ENCODE results near the gene B4GALNT4. TPM values are rescaled to one million over a fixed set of nuclear protein-coding genes. Genes with fewer than 3 reads are reported as not detected.
"Not testable (repeated sequence)": the region's sequence is repeated elsewhere in the genome, so short reads cannot be mapped to it uniquely, and the experiment has no call there.

Gene B4GALNT4
- total RNA-seq, 1 experiment from 2014 or later, result 9.4 TPM

DNA sequence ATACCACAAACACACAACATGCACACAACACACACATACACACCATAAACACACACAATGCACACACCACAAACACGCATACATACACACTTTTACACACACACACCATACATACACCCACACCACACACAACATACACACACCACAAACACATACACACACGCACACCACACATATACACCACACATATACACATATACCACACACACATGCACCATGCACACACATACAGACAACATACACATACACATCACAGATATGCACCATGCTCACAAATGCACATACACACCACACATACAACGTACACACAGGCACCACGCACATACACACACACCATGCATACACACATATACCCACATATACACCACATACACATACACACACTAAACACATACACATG lies 11.7 kb upstream of the B4GALNT4 start:
- no peak for DNase-seq (ENCODE audit: low read depth)

DNA sequence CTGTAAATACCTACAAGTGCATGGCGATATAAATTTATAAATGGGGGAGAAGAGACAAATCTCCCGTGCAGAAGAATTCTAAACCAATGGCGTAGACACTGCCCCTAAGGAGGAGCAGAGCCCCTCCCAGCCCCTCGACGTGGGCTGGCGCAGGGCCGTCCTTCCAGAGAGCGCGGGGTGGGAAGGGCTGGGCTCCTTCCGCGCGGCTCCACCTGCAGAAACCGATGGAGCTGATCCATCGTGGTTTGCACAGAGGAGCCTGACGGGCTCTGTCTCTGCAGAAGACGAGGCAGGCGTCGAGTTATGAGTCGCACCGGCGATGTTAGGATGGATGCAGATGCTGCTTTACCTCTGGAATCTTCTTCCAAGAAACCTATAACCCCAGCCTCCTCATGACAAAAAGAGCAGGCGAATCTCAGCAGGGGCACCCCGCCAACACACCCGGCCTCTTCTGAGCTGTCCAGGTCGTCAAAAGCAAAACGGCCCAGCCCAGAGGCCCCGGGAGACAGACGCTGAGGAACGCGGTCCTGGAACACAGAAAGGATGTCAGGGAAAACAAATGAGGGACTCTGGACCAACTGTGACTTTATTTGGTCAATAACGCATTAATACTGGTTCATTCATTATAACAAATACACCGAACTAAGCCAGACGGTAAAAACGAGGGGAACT lies 11.0 kb upstream of the B4GALNT4 start:
- DNase-seq (ENCODE audit: low read depth), result no peak

DNA sequence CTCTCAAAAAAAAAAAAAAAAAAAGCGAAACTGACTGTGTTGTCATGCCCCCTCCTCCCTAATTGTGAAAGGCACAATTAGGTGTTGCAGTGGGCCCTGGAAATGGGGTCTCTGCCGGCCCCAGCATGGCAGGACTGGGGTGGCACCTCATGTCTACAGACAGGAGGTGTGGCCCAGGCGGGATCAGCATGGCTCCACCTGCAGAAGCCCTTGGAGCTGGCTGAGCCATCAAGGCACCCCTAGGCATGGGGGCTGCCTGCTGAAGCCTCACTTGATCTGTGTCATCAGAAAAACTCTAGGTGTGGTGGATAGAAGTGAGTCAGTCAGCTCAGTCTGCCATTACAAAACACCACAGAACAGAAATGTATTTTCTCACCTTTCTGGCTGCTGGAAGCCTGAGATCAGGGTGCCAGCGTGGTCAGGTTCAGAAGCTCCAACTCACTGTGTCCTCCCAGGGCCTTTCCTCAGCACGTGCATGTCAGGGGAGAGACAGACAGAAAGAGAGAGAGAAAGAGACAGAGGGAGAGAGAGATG lies 10.1 kb upstream of the B4GALNT4 start:
- DNase-seq (ENCODE audit: low read depth), result peak; percentile 43

DNA sequence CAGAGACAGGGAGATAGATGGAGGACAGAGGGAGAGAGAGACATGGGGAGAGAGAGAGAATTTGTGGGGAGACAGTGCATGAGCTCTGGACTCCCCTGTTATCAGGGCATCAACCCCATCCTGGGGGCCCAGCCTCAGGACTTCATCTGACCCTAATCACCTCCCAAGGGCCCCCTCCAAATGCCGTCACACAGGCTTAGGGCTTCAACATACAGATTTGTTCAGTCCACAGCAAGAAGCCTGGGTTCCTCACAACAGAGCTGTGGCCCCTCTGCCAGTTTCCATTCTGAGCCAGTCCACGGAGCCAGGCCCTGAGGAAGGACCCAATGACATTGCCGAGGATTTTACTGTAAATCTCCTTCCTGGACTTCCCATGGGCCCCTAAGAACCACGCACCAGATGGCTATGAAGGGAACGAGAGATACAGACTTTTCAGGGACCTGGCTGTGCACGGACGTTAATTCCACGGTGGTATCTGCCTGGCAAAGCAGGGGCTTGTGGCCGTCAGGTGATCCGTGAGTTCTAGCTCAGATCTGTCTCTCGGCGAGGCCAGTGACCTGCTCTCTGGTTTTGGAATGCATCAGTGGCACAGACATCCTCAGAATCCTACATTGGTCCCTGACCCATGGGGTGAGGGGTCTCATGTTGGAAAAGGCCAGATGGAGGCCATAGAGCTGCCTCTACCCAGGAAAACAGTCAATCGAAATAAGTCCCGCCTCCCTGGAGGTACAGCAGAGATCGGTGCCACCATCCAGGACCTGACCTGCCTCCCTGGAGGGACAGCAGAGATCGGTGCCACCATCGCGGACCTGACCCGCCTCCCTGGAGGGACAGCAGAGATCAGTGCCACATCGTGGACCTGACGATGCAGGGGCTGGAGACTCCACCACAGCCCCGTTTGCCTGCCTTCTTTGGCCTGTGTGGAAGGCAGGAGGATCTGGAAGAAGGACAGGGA lies 8.7 kb upstream of the B4GALNT4 start:
- no peak for DNase-seq (ENCODE audit: low read depth)

DNA sequence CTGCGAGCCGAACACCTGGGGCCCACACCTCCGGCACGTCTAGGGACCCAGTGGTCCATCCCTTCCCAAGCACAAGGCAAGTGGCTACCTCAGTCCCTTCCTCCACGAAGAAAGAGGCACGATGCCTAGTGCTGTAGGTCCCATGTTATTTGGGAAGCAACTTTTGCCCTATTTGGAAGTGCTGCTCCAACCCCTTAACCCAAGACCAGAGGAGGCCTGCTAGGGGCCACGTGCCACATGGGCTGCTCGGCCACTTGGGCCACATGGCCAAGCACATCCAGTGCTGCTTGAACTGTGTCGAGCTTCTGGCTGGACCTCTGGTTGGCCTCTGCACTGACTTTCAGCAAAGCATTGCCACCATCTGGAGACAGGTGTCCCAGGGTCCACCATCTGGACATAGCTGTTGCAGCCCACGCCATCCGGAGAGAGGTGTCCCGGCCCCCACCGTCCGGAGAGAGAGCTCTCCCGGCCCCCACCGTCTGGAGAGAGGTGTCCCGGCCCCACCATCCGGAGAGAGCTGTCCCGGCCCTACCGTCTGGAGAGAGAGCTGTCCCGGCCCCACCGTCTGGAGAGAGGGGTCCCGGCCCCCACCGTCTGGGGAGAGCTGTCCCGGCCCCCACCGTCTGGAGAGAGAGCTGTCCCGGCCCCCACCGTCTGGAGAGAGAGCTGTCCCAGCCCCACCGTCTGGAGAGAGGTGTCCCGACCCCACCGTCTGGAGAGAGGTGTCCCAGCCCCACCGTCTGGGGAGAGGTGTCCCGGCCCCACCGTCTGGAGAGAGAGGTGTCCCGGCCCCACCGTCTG lies 6.5 kb upstream of the B4GALNT4 start:
- no peak for DNase-seq (ENCODE audit: low read depth)

DNA sequence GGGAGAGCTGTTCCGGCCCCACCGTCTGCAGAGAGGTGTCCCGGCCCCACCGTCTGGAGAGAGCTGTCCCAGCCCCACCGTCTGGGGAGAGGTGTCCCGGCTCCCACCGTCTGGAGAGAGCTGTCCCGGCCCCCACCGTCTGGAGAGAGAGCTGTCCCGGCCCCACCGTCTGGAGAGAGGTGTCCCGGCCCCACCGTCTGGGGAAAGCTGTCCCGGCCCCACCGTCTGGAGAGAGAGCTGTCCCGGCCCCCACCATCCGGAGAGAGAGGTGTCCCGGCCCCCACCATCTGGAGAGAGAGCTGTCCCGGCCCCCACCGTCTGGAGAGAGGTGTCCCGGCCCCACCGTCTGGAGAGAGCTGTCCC lies 5.9 kb upstream of the B4GALNT4 start:
- not testable (repeated sequence) for DNase-seq (ENCODE audit: low read depth)

DNA sequence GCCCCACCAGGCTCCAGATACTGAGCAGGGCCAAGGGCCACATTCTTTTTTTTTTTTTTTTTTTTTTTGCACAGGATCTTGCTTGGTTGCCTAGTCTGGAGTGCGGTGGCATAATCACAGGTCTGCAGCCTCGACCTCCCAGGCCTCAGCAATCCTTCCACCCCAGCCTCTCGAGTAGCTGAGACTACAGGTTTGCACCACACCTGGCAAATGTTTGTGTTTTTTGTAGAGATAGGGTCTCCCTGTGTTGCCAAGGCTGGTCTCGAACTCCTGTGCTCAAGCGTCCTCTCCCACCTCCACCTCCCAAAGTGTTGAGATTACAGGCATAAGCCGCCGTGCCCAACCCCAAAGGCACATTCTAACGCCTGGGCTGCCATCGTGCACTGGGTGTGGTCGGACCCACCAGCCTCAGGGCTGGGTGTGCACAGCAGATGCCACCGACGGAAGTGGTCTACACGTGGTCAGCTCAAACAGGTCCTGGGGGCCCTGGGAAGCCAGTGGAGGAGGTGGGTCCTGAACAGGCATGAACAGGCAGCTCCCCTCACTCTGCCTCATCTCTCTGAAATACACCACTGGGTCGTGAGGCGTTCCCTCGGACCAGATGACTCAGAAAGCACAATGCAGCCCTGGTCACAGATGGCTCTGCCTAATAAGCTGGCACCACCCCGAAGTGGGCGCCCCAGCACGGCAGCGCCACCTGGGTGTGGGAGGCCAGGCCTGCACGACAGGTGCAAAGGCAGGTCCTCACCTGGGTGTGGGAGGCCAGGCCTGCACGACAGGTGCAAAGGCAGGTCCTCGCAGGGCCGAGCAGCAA lies 5.1 kb upstream of the B4GALNT4 start:
- peak; percentile 79 for DNase-seq (ENCODE audit: low read depth)

DNA sequence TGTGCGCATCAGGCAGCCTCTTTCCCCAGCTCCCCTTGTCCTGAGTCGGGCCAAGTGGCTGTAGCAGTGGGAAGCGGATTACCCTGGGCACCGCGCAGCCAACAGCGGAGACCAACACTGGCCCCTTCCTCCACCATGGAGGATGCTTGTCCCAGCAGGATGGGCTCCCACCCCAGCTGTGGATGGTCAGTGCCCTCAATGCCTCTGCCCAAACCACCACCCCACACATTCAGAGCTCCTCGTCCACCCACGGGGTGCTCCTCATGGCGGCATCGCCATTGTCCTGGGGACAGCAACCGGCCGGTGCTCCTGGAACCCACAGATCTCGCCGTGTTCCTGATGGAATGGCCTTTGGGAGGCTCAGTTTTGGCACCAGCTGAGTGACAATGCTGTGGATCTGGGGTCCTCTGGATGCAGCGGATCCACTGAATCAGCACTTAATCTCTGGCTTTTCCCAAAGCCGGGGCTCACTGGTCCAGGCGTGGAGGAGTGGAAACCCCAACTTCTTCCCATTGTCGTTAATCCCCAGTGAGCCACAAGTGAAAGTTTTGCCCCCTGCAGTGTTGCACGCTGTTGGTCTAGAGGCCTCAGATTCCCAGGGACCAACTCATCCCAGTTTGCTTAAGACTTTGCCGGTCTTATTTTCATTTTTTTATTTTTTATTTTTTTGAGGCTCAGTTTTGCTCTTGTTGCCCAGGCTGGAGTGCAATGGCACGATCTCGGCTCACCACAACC lies 4.1 kb upstream of the B4GALNT4 start:
- no peak for DNase-seq (ENCODE audit: low read depth)

DNA sequence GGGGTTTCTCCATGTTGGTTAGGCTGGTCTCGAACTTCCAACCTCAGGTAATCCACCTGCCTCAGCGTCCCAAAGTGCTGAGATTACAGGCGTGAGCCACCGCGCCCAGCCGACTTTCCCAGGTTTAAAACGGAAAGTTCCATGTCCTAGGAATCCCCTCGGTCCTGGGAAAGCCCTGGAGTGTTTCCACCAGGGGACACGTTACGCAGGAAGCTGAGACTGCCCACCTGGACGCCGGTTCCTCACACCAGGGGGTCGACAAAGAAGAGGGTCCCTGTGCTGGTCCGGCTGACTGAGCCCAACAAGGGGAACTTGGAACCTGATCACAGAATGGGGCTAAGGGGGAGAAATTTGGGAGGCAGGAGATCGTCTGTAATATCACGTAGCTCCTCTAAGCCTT lies 3.5 kb upstream of the B4GALNT4 start:
- no peak for DNase-seq (ENCODE audit: low read depth)

DNA sequence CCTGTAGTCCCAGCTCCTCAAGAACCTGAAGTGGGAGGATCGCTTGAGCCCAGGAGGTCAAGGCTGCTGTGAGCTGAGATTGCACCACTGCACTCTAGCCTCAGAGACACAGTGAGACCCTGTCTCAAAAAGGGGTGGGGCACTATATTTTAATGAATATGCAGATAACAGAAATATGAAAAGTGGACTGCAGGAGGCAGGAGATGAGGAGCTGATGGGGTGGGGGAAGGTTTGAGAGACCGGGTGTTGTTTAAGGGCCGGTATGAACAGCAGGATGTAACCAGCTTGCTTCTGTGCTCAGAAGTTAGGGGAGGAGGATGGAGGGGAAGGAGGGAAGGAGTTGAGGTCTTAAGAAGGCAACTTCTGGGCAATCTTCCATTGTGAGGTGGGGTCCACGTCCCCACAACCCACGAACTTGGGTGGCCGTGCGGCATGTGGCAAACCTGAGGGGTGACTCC lies 1.3 kb upstream of the B4GALNT4 start:
- no peak for DNase-seq (ENCODE audit: low read depth)

DNA sequence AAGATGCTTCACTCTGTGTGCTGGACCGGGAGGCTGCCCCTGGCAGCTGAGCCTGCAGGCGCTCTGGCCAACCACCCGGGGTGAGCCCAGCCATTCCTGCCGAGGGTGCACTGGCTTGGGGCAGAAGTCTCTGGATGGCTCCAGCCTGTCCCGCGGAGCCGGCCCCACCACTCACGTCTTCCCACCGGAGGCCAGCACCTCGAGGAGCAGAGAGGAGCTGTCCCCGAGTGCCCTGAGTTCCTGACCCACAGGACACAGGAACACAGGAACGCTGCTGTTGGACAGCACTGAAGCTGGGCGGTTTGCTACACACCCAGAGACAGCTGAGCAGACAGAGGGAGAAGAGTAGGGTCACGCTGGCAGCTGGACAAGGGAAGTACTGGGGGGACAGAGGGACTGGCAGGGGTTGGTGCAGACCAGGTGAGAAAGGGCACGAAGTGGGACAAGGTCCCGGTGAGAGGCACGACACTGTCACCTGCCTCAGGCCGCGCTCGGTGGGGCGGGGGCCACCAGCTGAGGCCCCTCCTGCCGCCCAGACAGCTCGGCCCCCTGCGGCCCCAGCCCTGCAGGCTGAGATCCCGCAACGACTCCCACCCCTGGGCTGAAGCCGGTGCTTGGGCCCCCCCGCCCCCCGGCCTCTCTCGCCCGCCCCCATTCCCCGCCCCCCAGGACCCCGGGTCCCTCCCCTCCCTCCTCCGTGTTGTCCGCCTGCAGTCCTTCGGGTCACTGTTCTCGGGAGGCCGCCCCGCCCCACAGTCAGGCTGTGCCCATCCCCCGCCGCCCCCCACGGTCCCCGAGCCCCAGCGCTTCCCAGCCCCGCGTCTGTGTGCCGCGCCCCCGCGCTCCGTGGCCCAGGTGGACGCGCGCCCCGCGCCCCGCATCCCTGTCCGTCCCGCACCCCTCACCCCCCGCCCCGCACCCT lies 624 bp upstream of the B4GALNT4 start:
- peak; percentile 55 for DNase-seq (ENCODE audit: low read depth)

DNA sequence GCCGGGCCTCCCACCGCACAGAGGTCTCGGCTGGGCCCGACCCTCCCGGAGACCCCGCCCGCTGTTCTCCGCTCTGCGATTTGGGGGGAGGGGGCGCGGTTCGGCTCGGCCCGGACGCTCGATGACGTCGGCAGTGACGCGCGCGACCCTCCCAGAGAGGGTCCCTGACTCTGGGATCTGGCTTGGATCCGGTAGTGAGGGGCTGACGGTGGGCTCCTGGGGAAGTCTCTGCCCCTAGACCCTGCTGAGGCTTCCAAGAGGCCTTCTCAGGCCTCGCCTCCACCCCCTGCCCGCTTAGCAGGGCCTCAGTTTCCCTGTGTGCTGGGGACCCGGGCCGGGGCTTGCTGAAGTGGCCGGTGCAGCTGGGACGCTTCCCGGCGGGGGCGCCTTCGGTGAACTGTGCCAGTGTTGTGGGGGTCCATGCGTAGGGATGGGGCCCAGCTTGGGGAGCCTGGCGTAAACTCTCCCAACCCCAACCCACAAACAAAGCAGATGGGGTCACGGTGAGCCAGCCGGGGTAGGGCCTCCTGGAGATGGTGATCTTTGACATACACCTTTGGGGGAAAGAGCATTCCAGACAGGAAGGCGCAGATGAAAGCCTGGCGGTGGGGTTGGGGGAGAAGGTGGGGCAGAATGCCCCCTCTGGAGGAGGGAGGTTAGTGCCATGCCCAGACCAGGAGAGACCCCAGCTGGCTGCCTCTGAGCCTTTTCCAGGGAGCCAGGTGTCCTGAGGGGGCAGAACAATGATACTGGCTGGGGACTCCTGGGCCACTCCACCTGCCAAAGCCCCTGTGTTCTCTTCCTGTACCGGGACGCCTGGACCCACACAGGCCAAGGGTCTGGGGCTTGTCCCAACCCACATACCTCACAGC lies 1.0 kb downstream of the B4GALNT4 start:
- DNase-seq (ENCODE audit: low read depth), result no peak

DNA sequence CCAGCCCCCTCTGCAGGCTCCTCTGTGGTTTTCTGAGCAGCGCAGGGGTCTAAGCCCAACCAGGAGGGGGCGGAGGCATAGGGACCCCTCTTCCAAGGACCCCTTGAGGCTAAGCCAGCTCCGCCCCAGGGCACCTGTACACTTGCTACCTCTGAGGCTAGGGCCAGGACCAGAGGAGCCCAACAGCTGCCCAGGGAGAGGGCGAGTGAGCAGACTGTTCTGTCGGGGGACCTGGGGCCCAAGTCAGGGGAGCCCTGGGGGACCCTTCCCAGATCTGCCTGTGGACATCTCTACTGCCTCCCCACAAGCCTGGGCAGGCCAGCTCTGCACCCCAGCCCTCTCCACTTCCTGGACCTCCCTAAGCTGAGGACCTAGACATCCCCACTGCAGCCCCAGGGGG lies 1.8 kb downstream of the B4GALNT4 start:
- no peak for DNase-seq (ENCODE audit: low read depth)

DNA sequence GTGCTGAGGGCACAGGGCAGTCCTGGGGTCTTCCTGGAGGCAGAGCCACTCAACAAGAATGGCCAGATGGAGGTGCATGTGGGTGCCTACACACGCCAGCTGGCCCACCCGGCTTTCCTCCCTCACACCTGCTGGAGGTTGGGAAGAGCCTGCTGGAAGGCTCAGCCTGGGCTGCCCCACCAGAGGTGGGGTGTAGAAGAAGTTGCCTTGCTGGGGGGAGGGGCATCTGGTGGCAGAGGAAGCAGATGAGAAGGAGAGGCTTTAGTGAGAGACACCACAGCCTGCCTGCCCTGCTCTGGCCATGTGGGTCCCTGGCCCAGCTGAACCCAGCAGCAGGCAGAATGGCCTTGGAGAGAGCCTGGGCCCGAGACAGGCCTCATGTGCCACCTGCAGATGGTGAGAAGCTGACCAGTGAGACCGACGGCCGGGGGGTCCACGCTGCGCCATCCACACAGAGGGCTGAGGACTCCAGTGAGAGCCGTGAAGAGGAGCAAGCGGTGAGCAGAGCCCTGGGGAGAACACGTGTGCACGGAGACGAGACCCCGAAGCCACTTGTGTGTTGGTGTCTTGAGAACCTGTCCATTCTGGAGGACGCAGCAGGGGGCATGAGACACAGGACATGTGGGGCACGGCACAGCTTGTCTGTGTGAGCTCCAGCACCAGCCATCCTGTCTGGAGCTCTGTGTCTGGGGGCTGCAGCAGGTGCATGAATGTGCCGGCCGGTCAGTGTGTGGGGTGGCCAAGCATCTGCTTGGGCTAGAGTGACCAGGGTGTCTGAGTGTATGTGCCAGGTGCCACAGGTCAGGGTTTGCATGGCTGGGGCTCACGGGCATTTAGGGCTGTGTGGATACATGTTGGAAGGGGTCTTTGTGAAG lies 2.7 kb downstream of the B4GALNT4 start:
- DNase-seq (ENCODE audit: low read depth), result no peak

DNA sequence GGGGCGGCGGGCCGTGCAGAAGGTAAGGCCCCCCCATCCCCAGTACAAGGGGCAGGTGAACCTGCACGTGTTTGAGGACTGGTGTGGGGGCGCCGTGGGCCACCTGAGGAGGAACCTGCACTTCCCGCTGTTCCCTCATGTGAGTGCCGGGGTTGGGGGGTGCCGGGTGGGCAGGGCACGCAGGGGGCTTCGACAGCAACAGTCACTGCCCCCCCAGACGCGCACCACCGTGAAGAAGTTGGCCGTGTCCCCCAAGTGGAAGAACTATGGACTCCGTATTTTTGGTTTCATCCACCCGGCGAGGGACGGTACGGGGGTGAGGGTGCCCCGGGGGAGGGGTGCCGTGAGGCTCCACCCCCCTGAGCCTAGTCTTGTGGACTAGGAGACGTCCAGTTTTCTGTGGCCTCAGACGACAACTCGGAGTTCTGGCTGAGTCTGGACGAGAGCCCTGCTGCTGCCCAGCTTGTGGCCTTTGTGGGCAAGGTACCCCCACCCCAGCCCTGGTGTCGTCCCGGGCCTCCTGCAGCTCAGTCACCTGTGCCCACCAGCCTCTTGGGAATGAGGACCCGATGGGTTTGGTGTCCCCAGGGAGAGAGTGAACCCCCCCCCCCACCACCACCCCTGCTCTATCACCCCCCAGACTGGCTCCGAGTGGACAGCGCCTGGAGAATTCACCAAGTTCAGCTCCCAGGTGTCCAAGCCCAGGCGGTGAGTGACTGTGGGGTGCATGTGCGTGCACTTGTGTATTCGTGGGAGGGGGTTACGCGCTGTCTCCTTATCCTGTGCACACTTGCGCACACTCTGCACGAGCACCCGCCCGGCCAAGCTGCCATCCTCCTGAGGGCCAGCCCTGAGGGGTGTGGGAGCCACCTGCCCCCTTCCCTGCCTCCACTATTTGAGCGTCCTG lies 3.8 kb downstream of the B4GALNT4 start:
- DNase-seq (ENCODE audit: low read depth), result no peak
